Effector memory CD4-positive, alpha-beta T cell (primary cell): Measurements from ENCODE around the gene TBATA.

Source experiments
- DNase-seq, 3 donors: peaks; one replicate each; pipeline ENCODE4 v3.0.0-alpha.2; 2020
- H3K27ac ChIP-seq: 2 replicates; pipeline ENCODE4 v1.7.0; 2013; ENCODE audit warnings: mild to moderate bottlenecking, low read length, moderate library complexity; ENCODE audit not compliant: insufficient read depth, poor library complexity, severe bottlenecking
- H3K27me3 ChIP-seq: replicated peaks from 2 replicates; pipeline ENCODE4 v1.7.0; 2013; ENCODE audit warnings: mild to moderate bottlenecking, low read length; ENCODE audit not compliant: insufficient read depth, control insufficient read depth, poor library complexity, severe bottlenecking
- H3K36me3 ChIP-seq: 2 replicates; pipeline ENCODE4 v1.7.0; 2013; ENCODE audit warnings: mild to moderate bottlenecking, low read length, moderate library complexity; ENCODE audit not compliant: control insufficient read depth, insufficient read depth
- H3K4me1 ChIP-seq: 2 replicates; pipeline ENCODE4 v1.7.0; 2013; ENCODE audit warnings: low read length, mild to moderate bottlenecking; ENCODE audit not compliant: control insufficient read depth, insufficient read depth, poor library complexity, severe bottlenecking
- H3K4me3 ChIP-seq: 2 replicates; pipeline ENCODE4 v1.7.0; 2013; ENCODE audit warnings: low read length, low read depth, mild to moderate bottlenecking; ENCODE audit not compliant: insufficient read depth, poor library complexity, severe bottlenecking
- H3K9me3 ChIP-seq: 2 replicates; pipeline ENCODE4 v1.7.0; 2013; ENCODE audit warnings: mild to moderate bottlenecking, low read length, moderate library complexity; ENCODE audit not compliant: control insufficient read depth
- total RNA-seq, 3 donors: gene quantifications; one replicate each; lab custom pipeline; 2026; lab: John Stamatoyannopoulos, UW

TBATA gene, protein sequence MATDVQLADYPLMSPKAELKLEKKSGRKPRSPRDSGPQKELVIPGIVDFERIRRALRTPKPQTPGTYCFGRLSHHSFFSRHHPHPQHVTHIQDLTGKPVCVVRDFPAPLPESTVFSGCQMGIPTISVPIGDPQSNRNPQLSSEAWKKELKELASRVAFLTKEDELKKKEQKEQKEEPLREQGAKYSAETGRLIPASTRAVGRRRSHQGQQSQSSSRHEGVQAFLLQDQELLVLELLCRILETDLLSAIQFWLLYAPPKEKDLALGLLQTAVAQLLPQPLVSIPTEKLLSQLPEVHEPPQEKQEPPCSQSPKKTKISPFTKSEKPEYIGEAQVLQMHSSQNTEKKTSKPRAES
- 0 to 0.19 (median 0) reads per million in 3 donors for total RNA-seq

DNA sequence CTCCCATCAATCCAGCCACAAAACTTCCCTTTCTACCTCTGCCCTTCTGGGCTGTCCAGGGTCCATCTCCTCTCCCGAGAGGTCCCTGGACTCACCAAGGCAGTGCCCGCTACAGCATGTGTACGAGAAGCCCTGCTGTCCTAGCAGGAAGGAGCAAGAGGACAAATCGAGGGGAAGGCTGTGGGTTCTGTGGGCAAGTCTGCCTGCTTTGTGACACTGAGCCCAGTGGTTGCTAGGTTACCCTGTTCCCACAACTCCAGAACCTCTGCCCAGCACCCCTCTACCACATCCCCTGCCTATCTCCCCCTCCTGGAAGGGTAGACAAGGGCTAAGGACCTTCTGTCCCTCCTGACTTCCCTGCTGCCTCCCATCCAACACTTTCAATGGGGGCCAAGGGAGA is at the start of gene TBATA:
Gene TBATA, minus strand, starts transcription at position 188 of the 400 bp plus-strand sequence. CDS start 1,998 bp downstream, outside the sequence.
- Histone ChIP-seq H3K27me3 (no peaks in the 10 kb centered on the region), H3K4me1 (no peaks in the 10 kb centered on the region), H3K27ac (no peak within 1 kb of the TSS), H3K9me3 (no peaks in the 10 kb centered on the region), H3K36me3 (no peaks in the 10 kb centered on the region), H3K4me3 (no peak within 1 kb of the TSS)
- no peak for DNase-seq

DNA sequence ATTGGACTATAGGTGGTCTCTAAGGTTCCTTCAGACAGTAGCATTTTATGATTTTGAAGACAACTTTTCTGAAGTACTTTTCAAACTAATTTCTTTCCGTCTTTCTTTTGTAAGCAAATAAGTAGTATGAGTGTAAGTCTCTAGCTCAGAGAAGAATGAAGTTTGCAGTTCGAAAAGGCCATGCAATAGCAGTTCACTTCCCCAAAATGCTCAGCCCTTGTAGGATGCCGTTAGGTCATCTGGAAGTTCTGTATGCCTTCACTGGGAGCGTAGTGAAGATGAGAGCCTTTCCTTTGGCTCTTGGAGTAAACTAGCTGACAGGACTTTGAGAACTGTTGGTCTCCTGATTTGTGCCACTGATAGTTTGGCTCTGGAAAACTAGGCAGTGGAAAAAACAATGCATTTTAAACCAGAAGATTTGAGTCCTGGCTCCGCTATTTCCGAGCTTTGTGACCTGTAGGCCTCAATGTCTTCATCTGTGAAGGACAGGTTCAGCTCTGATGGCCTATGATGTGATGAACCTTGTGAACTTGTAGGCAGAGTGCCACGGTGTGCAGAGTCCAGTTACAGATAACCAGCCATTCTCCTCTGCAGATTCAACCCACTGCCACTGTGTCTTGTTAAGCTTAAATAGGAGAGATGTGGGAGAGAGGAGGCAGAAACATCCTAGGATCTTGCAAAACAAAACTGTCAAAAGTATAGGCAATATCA is 49.4 kb upstream of the TBATA start:
- Histone ChIP-seq H3K4me1 (no peaks in the 10 kb centered on the region), H3K9me3 (no peaks in the 10 kb centered on the region), H3K36me3 (peaks cover 12% of the 10 kb centered on the region), H3K4me3 (no peak overlapping the region), H3K27ac (no peak overlapping the region), H3K27me3 (no peaks in the 10 kb centered on the region)
- no peak for DNase-seq

DNA sequence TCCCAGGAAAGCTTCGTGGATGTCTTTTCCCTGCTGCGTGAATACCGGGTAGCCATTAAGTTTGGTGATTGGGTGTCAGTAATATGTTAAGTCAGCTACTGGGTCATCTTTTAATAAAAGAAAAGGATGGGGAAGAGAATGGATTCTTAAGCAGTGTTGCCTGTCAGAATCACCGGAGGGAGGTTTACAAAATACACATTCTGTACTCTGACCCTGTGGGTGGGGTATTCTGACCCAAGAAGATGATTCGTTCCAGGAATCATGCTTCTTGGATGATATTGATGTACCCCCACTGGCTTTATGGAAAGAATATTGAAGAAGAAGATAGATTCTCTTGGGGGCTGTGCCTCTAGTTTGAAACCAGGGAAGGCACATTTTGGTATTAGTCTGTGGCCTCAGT is 48.8 kb upstream of the TBATA start:
- Histone ChIP-seq H3K27ac (no peak overlapping the region), H3K4me1 (no peaks in the 10 kb centered on the region), H3K27me3 (no peaks in the 10 kb centered on the region), H3K36me3 (peaks cover 14% of the 10 kb centered on the region), H3K4me3 (no peak overlapping the region), H3K9me3 (no peaks in the 10 kb centered on the region)
- DNase-seq = no peak

DNA sequence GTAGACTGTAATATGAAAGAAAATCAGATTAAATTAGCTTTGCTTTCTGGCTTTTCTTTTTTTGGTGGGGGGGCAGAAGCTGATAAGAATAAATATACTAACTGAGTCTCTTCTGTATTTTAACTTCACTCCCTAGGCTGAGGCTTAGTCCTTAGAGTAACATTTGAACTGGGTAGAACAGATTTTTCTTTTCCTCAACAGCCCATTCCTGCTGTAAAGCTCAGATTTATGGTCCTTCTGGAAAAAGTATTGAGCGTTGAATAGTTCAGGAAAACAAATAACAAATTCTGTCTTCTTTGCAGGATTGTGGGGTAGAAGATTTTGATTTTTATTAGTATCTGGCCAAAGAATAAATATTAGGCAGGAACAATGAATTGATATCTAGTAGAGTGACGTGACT is 48.4 kb upstream of the TBATA start:
- H3K4me1 ChIP-seq = no peaks in the 10 kb centered on the region
- no peak for DNase-seq
- H3K27me3 ChIP-seq = no peaks in the 10 kb centered on the region
- no peak overlapping the region for H3K27ac ChIP-seq
- no peaks in the 10 kb centered on the region for H3K9me3 ChIP-seq
- H3K36me3 ChIP-seq = peaks cover 14% of the 10 kb centered on the region
- H3K4me3 ChIP-seq = no peak overlapping the region

DNA sequence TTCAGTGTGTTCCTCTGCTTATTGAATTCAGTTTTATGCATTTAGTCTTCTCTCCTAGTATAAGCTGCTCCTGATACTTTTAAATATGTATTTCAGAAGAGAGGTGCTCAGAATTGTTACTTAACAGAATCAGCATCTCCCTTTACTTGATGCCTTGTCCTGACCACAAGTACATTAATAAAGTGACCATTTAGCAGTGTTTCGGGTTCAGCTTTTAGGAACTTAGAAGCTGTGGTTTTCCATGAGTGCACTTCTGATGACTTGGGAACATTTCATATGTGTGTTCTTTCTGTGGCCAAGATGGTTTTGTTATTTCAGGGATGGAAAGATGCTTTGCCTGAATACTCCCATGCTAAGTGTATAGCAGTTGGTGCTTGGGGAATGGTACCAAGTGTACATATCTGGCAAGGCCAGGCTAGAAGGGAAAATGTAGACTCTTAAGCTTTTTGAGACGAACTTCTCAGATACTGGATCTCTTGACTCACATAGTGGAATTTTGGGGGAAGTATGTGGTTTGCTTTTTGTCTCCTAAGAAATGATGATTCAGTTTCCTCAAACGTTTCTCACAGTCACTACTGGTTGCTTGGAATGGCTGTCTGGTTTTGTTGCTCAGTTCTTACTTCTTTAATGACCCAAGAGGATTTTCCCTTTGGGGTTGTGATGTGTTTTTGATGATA is 47.8 kb upstream of the TBATA start:
- Histone ChIP-seq H3K4me3 (no peak overlapping the region), H3K4me1 (no peaks in the 10 kb centered on the region), H3K27me3 (no peaks in the 10 kb centered on the region), H3K27ac (no peak overlapping the region), H3K36me3 (peaks cover 14% of the 10 kb centered on the region), H3K9me3 (no peaks in the 10 kb centered on the region)
- DNase-seq = no peak

DNA sequence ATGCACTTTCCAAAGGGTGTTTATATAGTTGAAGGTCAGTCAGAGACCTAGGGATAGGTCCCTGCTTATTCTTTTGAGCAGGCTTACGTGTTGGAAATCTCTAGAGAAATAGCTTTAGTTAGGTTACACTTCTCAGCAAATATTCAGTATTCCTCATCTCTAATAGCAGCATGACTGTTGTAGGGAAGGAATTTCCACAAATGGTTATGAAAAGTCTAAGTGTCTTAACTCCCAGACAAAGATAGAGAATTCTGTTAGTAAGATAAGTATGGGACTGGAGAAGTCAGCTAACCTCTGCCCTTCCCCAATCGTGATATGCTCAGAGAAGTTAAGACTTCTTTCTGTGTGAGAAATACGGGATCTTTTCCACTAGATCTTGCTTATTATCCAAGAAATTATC is 47.0 kb upstream of the TBATA start:
- Histone ChIP-seq H3K9me3 (no peaks in the 10 kb centered on the region), H3K27ac (no peak overlapping the region), H3K4me3 (no peak overlapping the region), H3K36me3 (peaks cover 9% of the 10 kb centered on the region), H3K27me3 (no peaks in the 10 kb centered on the region), H3K4me1 (no peaks in the 10 kb centered on the region)
- DNase-seq = no peak

DNA sequence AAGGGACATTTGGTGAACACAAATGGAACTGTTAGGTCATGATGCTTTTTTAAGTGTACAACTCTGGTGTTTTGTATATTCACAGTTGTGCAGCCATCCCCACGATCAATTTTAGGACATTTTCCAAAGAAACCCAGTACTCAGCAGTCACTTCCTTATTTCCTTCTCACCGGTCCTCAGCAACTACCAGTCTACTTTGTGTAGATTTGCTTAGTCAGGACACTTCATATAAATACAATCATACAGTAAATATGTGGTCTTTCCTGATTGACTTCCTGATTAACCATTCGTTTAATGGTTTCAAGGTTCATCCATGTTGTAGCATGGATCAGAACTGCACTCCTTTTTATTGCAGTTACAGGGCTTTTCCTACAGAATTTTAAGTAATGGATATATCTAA is 45.0 kb upstream of the TBATA start:
- H3K36me3 ChIP-seq = peaks cover 9% of the 10 kb centered on the region
- no peaks in the 10 kb centered on the region for H3K9me3 ChIP-seq
- no peak overlapping the region for H3K27ac ChIP-seq
- H3K27me3 ChIP-seq = no peaks in the 10 kb centered on the region
- no peak overlapping the region for H3K4me3 ChIP-seq
- DNase-seq = no peak
- no peaks in the 10 kb centered on the region for H3K4me1 ChIP-seq

DNA sequence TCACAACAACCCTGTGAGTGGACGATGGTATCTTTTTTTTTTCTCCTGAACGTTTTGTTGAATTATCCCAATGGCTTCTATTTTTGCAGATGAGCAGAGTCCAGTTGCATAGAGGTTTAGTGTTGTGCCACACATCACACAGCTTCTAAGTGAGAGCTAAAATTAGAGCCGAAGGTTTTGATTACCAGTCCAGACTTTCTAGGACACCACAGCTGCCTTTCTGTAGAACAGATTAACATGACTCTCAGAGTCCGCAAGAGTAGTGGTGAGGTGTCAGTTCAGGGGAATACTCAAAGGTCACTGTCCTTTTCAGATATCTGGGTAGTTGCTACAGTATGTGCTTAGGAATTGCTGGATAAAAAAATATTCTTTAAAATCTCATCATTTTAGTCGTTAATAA is 44.4 kb upstream of the TBATA start:
- H3K36me3 ChIP-seq = peaks cover 9% of the 10 kb centered on the region
- no peak overlapping the region for H3K27ac ChIP-seq
- no peak for DNase-seq
- H3K27me3 ChIP-seq = no peaks in the 10 kb centered on the region
- no peak overlapping the region for H3K4me3 ChIP-seq
- no peaks in the 10 kb centered on the region for H3K4me1 ChIP-seq
- H3K9me3 ChIP-seq = no peaks in the 10 kb centered on the region

DNA sequence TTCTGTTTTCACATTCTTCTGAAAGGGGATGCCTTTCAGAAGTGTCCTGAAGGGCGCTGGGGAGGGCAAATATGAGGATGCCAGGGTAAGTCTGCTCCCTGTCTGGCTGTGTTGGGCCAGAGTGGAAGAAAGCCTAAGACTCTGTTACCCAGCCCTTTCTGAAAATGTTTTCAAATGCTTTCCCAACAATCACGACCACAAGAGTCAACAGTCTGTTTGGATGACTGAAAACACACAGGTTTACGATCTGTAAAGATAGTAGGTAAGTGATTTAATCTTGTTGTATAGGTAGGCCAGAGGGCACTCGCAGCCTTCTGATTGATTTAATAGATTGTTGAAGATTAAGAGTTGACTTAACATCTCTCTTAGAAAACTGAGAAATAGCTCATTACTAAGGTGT is 43.7 kb upstream of the TBATA start:
- no peak for DNase-seq
- Histone ChIP-seq H3K4me1 (no peaks in the 10 kb centered on the region), H3K27ac (no peak overlapping the region), H3K4me3 (no peak overlapping the region), H3K36me3 (peaks cover 9% of the 10 kb centered on the region), H3K27me3 (no peaks in the 10 kb centered on the region), H3K9me3 (no peaks in the 10 kb centered on the region)
